T-helper 2 cell (primary cell): ENCODE results near the gene PAK1IP1.
A peak's percentile ranks its signal among the peaks of the same experiment; 100 is the strongest.
"Not testable (repeated sequence)": the region's sequence is repeated elsewhere in the genome, so short reads cannot be mapped to it uniquely, and the experiment has no call there.

Experiments used
- DNase-seq, 5 experiments: peaks; one replicate each; pipeline versions ENCODE4 v3.0.0 to v3.0.0-alpha.2; 2012 to 2022
- total RNA-seq, 2 donors: gene quantifications; one replicate each; lab custom pipeline; 2026; lab: John Stamatoyannopoulos, UW

PAK1IP1 gene
- total RNA-seq: 10.6 to 11.7 reads per million in 2 donors

- peak; percentile 80 to 97 (median 90) for DNase-seq
Measured at GRCh38 chr6:10694302-10695085, at the start of gene PAK1IP1, which contains the start of gene C6orf52. Gene PAK1IP1 (plus strand): TSS chr6:10694972. CDS start chr6:10694986, 14 bp downstream. Gene C6orf52 (minus strand): TSS chr6:10694616. CDS start chr6:10687550, 7,066 bp downstream.

GRCh38 chr6:10655508-10656055, 39.2 kb upstream of the PAK1IP1 start:
- peak in 2 of 5 experiments; percentile 0 to 44 for DNase-seq

GRCh38 chr6:10658910-10659698, 35.7 kb upstream of the PAK1IP1 start:
- no peak for DNase-seq

DNA sequence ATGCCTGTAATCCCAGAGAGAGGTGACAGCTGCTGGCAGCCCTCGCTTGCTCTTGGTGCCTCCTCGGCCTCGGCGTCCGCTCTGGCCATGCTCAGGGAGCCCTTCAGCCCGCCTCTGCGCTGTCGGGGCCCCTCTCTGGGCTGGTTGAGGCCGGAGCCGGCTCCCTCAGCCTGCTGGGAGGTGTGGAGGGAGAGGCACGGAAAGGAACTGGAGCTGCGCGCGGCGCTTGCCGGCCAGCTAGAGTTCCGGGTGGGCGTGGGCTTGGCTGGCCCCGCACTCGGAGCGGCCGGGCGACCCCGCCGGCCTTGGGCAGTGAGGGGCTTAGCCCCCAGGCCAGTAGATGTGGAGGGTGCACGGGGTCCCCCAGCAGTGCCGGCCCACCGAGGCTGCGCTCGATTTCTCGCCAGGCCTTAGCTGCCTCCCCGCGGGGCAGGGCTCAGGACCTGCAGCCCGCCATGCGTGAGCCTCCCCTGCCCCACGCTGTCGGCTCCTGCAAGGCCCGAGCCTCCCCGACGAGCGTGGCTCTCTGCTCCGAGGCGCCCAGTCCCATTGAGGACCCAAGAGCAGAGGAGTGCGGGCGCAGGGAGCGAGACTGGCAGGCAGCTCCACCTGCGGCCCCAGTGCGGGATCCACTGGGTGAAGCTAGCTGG, 34.9 kb upstream of the PAK1IP1 start:
- no peak for DNase-seq

DNA sequence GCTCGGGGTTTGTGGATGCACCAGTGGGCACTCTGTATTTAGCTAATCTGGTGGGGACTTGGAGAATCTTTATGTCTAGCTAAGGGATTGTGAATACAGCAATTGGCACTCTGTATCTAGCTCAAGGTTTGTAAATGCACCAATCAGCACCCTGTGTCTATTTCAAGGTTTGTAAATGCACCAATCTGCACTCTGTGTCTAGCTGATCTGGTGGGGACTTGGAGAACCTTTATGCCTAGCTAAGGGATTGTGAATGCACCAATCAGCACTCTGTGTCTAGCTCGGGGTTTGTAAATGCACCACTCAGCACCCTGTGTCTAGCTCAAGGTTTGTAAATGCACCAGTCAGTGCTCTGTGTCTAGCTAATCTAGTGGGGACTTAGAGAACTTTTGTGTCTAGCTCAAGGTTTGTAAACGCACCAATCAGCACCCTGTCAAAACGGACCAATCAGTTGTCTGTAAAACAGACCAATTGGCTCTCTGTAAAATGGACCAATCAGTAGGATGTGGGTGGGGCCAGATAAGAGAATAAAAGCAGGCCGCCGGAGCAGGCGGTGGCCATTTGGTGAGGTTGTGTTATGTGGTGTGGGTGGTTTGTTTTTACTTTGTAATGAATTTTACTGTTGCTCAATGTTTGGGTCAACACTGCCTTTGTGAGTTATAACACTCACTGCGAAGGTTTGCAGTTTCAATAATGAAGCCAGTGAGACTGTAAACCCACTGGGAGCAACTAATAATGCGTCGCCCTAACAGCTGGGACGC, 34.2 kb upstream of the PAK1IP1 start:
- not testable (repeated sequence) for DNase-seq

DNA sequence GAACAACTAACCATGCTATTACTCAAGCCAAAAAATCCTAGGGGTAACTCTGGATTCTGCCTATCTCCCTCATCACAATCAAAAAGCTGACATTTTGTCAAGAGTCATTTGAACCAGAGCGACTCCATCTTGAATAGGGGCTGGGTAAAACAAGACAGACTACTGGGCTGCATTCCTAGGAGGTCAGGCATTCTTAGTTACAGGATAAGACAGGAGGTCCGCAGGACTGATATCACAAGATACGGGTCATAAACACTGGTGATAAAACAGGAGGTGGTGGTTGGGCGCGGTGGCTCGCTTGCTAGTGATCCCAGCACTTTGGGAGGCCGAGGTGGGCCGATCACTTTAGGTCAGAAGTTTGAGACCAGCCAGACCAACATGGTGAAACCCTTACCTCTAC, 32.6 kb upstream of the PAK1IP1 start:
- no peak for DNase-seq

DNA sequence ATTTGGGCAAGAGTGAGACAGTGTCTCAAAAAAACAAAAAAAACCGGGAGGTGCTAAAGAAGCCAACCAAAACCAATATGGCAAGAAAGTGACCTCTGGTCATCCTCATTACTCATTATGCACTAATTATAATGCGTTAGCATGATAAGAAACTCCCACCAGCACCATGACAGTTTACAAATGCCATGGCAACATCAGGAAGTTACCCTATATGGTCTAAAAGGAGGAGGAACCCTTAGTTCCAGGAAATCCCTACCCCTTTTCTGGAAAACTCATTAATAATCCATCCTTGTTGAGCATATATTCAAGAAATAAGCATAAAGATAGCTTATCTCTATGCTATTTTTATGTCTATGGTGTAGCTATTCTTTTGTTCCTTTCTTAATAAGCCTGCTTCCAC, 32.0 kb upstream of the PAK1IP1 start:
- DNase-seq: no peak

GRCh38 chr6:10665595-10665994, 29.2 kb upstream of the PAK1IP1 start:
- DNase-seq: not testable (repeated sequence)

DNA sequence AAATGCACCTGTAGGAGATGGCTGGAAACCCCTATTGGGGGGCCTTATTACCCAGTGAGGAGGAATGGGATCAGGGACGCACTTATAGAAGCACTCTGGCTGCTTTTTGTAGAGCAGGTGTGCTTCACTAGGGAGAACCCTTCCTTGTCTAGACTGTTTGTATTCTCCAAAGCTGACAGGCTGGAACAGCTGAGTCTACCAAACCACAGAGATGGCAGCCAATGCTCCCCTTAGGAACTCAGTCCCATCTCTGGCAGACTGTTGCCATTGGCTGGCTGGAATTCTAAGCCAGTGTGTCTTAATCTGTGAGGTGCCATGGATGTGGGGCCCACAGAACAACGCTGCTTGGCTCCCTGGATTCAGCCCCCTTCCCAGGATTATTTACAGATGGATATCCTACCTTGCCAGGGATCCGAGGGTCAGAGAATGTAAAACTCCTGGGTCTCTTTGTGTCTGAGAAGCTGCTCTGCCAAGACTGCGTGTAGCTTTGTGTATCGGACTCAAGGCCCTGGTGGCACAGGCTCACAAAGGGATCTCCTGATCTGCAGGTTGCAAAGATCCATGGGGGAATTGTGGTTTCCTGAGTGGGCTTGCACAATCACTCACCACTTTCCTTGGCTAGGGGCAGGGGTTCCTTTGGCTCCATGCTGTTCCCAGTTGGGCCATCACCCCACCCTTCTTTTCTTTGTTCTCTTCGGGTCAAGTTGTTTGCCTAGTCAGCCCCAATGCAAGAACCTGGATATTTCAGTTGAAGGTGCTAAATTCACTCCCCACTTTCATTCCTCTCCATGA, 26.4 kb upstream of the PAK1IP1 start:
- DNase-seq: no peak

GRCh38 chr6:10676403-10676802, 18.4 kb upstream of the PAK1IP1 start:
- no peak for DNase-seq

- no peak for DNase-seq
Measured at GRCh38 chr6:10678456-10678855, 16.3 kb upstream of the PAK1IP1 start.

- no peak for DNase-seq
Measured at GRCh38 chr6:10681795-10682194, 13.0 kb upstream of the PAK1IP1 start.

DNA sequence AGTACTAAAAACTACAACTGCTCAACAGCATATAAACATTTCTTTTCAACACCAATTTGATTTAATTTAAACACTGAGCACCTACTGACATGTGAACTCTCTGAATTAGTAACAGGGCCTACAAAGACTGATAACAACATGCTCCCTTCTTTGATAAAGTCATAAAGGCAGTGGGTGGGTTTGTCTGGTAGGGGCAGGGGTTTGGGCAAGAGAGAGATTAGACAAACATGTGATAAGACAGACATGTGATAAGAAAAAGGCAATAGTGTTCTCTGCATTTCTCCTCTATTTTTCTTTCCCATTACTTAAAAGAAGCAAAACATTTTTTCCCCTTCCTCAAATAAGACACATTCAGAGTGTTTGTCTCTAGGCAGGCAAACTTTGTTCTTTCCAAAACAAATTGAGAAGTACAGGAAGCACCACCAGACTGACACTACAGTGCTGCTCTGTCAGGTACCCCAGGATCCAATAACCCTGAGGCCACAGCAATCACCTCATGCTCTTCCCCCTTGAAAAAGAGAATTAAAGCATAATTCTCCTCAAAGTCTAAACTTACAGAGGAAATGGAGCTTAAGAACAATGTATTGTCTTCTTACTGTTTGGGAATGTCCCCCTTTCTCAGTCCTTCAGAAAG, 12.3 kb upstream of the PAK1IP1 start:
- DNase-seq: peak in 1 of 5 experiments; percentile 14

- no peak for DNase-seq
Measured at GRCh38 chr6:10684618-10685017, 10.2 kb upstream of the PAK1IP1 start.

GRCh38 chr6:10685092-10685915, 9.5 kb upstream of the PAK1IP1 start:
- no peak for DNase-seq

- no peak for DNase-seq
Measured at GRCh38 chr6:10686901-10687300, 7.9 kb upstream of the PAK1IP1 start.

- DNase-seq: no peak
Measured at GRCh38 chr6:10687582-10687981, 7.2 kb upstream of the PAK1IP1 start.

DNA sequence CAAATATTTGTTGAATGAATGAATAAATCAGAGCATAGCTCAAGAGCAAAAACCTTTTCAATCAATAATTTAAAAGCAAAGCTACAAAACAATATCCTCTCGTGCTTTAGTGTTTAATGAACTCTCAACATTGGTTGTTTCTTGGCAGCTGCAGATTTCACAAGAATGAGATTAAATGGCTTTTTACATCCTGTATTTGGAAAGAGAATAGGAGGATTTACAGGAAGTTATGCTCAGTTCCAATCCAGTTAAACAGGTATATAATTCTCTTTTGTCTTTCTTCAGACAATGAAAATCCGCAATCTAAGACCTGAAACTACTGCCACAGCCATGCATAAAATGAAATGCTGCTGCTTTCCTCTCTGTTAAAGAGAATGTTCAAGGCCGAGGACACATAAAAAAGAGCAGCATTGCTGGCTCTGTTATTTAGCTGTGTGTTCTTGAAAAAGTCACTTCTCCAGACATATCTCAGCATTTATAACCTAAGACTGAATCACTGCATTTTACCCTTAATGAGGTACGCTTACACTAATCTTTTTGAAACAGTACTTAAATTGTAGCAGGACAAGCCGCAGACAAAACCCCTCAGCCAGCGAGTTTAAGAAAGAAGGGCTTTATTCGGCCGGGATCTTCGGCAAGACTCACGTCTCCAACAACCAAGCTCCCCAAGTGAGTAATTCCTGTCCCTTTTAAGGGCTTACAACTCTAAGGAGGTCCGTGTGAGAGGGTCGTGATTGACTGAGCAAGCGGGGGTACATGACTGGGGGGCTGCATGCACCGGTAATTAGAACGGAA, 3.9 kb upstream of the PAK1IP1 start:
- DNase-seq: no peak

- no peak for DNase-seq
Measured at GRCh38 chr6:10692965-10693538, 1.7 kb upstream of the PAK1IP1 start.
